SIG-M5 treated with dmso at 0.1 percent for 504 hours (cell line): ENCODE data around the gene PTGES3.
"Not testable (repeated sequence)": the region's sequence is repeated elsewhere in the genome, so short reads cannot be mapped to it uniquely, and the experiment has no call there.

Source experiments
- DNase-seq: peaks from one replicate; lab custom pipeline; 2025; ENCODE audit not compliant: unreplicated experiment; lab: John Stamatoyannopoulos, UW

PTGES3 gene

GRCh38 chr12:56688129-56688845, at the start of gene PTGES3:
TSS of gene PTGES3 (minus strand) at chr12:56688284. CDS start at chr12:56687999, 285 bp downstream.
- peak; percentile 99 for DNase-seq

- peak; percentile 26 for DNase-seq
Observed at GRCh38 chr12:56728139-56728861, 40.2 kb upstream of the PTGES3 start.

- not testable (repeated sequence) for DNase-seq
Observed at GRCh38 chr12:56726196-56726675, 38.2 kb upstream of the PTGES3 start.

- no peak for DNase-seq
Observed at GRCh38 chr12:56725723-56726102, 37.6 kb upstream of the PTGES3 start.

GRCh38 chr12:56724972-56725722, 37.1 kb upstream of the PTGES3 start, which contains the start of gene NACA:
TSS of gene NACA (minus strand) at chr12:56725299. CDS start at chr12:56724521, 778 bp downstream.
- peak; percentile 100 for DNase-seq

GRCh38 chr12:56724701-56724971, 36.6 kb upstream of the PTGES3 start:
- no peak for DNase-seq

- DNase-seq = peak; percentile 38
Observed at GRCh38 chr12:56723889-56724700, 36.0 kb upstream of the PTGES3 start.

GRCh38 chr12:56723352-56723751, 35.3 kb upstream of the PTGES3 start:
- DNase-seq = no peak

GRCh38 chr12:56722832-56723231, 34.7 kb upstream of the PTGES3 start:
- no peak for DNase-seq

GRCh38 chr12:56721721-56722120, 33.6 kb upstream of the PTGES3 start:
- DNase-seq = no peak

GRCh38 chr12:56721216-56721615, 33.1 kb upstream of the PTGES3 start:
- peak; percentile 46 for DNase-seq

- DNase-seq = peak; percentile 63
Observed at GRCh38 chr12:56720731-56721151, 32.7 kb upstream of the PTGES3 start.

- no peak for DNase-seq
Observed at GRCh38 chr12:56719056-56719455, 31.0 kb upstream of the PTGES3 start.

- DNase-seq = no peak
Observed at GRCh38 chr12:56718636-56719035, 30.6 kb upstream of the PTGES3 start.

- no peak for DNase-seq
Observed at GRCh38 chr12:56718149-56718548, 30.1 kb upstream of the PTGES3 start.

- no peak for DNase-seq
Observed at GRCh38 chr12:56716933-56717880, 29.1 kb upstream of the PTGES3 start.

GRCh38 chr12:56716458-56716857, 28.4 kb upstream of the PTGES3 start:
- peak; percentile 34 for DNase-seq

- no peak for DNase-seq
Observed at GRCh38 chr12:56715798-56716197, 27.7 kb upstream of the PTGES3 start.

GRCh38 chr12:56714431-56714929, 26.4 kb upstream of the PTGES3 start:
- no peak for DNase-seq

GRCh38 chr12:56713345-56713744, 25.3 kb upstream of the PTGES3 start:
- no peak for DNase-seq
